GM18858 (cell line): ENCODE results near the gene NUDT14.

ENCODE experiments used
- ATAC-seq: cut with Tn5 transposase; IDR thresholded peaks from one replicate; pipeline ENCODE4 v1.9.1; 2021; ENCODE audit not compliant: unreplicated experiment

The NUDT14 gene

DNA sequence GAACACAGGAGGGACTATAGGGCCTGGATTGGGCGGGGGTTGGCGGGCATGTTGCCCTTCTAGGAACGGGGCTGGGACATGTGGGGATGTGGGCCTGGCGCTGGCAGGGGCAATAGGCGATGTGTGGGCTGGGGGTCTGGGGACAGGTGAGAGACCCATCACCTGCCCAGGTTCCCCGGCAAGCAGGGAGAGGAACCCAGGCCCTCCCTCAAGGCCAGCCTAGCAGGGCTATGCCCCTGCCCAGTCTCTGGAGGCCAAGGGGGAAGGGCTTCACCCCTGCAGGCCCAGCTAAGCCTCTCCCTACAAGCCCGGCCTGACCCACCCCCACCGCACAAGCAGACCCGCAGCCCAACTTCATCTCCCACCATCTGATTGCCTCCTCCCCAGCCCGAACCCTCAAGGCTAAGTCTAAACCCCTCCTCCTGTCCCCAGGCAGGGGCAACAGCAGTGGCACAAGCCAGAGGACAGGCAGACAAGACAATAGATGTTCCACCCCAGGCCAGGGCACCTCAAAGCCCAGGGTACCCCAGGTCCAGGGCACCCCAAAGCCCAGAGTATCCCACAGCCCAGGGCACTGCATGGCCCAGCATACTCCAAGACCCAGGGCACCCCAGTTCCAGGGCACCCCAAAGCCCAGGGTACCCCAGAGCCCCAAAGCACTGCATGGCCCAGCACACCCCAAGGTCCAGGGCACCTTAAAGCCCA is 19.0 kb downstream of the NUDT14 start:
- no peak for ATAC-seq

DNA sequence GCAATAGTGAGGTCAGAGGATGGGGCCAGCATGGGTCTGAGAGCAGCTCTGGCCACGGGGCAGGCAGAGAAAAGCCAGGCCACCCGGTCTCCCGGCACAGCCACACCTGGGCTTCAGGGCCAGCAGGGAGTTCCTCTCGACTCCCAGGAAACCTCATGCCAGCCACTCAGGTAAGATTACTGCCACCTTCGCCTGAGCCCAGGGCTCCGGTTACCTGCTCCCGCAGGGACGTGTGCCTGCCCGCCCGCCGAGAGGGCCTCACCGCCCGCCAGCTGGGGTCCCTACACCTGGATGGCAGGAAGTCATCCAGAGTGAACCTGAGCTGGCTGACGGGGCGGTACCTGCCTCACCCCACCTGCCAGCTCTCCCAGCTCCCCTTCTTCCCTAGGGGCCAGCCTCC is 19.8 kb downstream of the NUDT14 start:
- ATAC-seq, result no peak

DNA sequence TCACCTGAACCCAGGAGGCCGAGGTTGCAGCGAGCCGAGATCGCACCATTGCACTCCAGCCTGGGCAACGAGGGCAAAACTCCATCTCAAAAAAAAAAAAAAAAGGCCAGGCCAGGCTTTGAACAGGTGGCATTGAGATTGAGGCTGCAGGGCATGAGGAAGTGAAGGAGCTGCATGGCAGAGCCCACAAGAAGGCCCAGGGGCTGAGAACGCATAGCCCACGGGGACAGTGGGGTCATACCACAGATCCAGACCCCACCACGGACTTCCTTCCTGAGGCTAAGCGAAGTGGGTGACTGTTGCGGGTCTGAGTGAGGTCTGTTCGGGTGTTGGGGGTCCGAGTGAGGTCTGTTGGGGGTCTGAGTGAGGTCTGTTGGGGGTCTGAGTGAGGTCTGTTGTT is 20.3 kb downstream of the NUDT14 start:
- no peak for ATAC-seq

DNA sequence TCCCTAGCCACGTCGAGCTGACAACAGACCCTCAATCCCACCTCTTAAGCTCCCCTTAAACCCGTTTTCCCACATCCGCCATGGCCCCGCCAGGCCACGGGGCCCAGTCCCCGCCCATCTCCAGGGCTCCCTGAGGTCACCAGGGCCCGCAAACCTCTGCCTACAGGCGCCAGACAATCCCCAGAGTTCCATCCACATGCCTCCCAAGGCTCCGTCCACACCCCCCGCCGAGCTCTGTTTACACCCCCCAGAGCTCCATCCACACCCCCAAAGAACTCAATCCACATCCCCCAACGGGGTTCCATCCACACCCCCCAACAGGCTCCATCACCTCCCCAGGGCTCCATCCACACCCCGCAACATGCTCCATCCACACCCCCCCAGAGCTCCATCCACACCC is 21.8 kb downstream of the NUDT14 start:
- ATAC-seq, result no peak

- no peak for ATAC-seq
Measured at GRCh38 chr14:105158794-105159193, 22.3 kb downstream of the NUDT14 start.

DNA sequence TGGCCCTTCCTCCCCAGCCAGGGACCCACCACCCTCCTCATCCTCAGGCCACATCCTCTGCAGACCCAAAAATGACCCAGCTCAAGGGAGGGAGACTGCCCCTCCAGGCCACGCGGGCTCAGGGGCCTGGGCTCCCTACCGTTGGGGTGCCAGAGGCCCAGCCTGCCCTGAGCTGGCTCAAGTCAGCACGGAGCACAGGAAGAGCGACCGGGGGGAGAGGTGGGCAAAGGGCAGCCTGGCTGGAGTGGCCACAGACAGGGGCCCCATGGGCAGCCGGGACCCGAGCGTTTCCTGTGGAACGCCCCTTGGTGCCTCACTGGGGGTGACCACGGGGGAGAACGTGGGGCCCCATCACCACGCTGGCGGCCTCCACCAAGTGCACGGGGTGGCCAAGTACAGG is 23.2 kb downstream of the NUDT14 start:
- ATAC-seq, result no peak

DNA sequence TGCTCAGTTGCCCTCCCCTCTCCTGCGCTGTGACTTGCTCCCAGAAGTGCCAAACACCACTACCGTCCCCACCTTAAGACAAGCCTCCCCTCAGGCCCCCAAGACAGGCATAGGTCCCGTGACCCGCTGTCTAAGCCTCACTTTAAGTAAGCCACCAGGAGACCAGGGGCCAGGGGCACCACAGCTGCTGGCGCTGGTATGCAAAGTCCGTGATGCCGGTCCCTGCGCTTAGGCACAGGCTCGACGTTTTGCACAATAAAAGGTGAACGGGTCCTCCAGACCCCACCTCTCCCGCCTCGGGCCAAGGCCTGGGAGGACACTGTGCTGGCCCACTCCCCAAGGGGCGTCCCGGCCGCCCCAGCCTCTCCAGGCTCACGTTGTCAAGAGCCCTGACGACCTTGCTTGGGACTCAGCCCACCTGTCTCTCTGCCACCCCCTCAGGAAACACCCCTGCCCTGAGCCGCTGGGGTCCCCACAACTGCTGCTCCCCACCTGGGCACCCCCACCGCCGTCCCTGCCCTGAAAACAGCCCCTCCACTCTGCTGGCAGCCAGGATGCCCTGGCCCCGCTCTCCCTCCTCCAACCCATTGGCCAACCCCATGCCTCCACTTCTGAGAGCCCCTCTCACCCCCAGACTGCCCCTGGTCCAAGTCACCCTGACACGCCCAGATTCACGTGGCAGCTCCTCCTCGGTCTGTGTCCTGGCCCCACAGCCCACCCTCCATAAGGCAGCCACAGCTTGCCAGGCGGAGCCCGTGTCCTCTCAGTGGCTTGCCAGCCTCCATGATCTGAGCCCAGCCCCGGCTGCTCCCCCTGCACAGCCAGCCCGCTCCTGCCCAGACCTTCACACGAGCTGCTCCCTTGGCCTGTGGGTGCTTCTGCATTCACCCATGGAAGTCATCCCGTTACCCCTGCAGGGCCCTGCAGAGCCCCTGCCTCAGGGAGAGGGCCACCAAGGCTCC is 24.4 kb downstream of the NUDT14 start:
- ATAC-seq, result no peak

GRCh38 chr14:105155681-105156413 is 25.3 kb downstream of the NUDT14 start:
- ATAC-seq, result no peak

- ATAC-seq, result no peak
Measured at GRCh38 chr14:105155071-105155651, 26.0 kb downstream of the NUDT14 start.

GRCh38 chr14:105154476-105154871 is 26.6 kb downstream of the NUDT14 start:
- ATAC-seq, result no peak

DNA sequence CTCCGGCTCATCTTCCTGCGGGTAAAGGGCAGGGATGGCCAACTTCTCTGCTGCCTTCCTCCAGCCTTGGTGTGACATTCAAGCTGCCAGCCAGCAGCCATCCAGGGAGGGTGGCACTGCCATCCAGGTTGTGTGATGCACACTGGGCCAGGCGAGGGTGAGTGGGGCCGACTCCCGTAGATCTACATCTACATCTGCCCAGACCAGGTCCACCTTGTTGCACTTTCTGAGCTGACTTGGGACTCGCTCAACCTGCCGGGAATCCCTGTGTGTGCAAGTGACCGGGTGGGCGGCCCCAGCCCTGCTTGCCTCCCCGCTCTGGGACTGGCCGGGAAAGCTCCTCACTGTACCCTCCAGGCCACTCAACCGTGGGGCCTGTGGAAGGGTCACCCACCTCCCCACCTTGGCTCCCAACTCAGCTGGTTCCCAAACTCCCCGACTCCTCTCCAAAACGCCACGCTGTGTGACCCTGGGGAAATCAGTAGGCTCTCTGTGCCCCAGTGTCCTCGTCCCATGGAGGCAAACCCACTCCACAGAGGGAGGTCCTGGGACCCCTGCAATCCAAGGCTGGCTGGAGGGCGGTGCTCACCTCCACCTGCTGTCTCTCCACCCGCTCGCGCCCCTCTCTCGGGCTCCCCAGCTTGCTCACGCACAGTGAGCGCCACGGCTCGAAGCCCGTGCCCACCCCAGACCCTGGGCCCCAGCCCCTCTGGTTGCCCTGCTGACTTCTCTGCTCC is 27.2 kb downstream of the NUDT14 start:
- ATAC-seq, result no peak

DNA sequence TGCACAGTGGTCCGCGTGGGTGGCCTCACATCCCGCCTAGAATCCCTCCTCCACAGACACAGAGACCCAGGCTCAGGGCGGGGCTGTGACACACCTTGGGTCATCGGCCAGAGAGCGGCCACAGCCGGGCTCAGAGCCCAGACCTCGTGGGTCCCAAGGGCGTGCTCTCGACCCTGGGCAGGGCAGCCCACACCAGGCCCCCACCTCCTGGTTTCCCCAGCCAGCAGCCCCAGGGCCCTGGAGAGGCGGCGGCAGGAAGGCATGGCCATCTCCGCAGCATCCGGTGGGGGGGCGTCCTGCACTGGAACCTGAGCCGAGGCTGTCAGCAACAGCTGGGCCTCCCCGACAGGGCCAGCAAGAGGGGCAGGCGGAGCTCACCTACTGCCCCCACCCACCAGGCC is 27.8 kb downstream of the NUDT14 start:
- no peak for ATAC-seq

DNA sequence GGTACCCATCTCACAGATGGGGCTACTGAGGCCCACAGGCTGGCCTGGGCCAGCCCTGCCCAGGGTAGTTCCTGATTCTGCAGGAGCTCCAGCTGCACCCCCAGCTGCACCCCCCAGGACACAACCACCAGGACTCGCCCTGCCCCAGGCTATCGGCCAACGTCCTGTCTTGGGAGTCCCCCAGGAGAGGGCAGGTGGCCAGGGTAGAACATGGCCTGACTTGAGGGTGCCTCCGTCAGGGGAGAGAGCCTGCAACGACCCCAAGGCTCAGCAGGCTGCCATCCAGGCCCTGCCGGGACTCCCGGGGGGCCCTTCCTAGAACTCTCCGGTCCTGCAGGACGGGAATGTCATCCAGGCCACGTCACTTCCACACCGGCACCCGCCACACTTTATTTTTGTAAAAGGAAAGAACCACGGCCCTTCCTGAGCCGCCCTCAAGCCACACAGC is 28.3 kb downstream of the NUDT14 start:
- no peak for ATAC-seq

- ATAC-seq, result no peak
Measured at GRCh38 chr14:105151838-105152793, 29.0 kb downstream of the NUDT14 start.

- ATAC-seq, result no peak
Measured at GRCh38 chr14:105151084-105151837, 29.9 kb downstream of the NUDT14 start.

DNA sequence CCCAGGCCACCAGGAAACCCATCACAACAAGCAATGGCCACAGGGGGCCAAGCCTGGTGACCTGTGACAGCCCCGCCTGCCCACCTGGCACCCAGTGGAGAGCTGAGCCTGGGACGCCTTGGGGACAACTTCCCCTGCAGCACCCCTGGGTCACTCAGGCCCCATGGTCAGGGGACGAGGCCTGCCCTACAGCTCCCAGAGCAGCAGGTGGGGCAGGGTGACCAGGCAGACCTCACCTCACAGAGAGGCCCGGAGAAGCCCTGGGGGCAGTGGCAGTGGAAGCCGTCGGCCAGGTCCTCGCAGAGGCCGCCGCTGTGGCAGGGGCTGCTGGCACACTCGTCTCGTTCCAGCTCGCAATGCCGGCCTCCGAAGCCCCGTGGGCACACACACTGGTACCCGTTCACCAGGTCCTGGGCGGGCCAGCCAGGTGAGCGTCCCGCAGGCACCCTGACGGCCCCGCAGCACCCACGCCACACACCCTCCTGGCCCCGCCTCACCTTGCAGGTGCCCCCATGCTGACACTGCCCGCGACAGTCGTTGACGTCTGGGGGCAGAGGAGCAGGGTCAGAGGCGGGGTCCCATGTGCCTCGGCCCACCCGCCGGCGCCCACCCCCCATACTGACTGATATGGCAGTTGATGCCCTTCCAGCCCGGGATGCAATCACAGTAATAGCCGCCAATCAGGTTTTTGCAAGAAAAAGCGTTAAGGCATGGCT is 30.6 kb downstream of the NUDT14 start:
- ATAC-seq, result no peak

DNA sequence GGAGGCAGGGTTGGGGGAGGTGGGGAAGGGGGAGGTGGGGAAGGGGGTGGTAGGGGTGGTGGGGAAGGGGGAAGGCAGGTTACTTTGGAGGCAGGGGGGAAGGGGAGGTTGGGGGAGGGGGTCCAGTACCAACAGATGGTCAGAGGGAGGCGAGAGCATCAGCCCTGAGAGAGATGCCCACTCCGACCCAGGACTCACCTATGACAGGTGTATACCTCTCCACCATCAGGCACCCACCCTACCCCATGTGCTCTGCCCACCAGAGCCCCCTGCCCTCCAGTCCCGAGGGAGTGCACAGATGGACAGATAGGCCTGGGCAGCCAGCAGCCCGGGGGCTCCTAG is 31.1 kb downstream of the NUDT14 start:
- ATAC-seq, result no peak

DNA sequence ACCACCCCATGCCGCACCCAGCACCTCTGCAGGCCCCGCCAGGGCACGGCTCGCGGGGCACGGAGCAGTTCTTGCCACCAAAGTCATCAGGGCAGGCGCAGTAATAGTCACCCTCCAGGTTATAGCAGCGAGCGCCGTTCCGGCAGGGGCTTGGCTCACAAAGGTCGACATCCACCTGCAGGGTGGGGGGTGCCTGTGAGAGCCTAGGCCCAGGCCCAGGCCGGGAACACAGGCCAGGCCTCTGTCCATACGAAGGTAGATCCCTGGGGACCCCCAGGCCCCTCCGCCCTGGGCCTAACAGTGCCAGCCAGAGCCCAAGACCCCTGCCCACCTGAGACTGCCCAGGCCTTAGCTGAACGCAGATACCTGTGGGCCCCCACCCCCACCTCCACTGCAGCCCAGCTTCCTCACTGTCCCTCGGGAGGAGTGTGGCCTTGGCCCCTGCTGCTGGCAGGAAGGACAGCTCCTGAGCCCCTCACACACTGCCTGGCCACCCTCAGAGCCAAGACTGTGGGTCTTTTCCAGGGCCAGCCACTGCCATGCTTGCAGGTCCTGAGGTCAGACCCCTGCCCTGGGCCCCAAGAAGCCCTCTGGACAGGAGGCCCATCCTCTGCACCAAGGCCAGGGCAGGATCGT is 31.8 kb downstream of the NUDT14 start:
- ATAC-seq, result no peak
